ENCODE results near the gene SMG9.

The SMG9 gene

GRCh38 chr19:43754503-43755255, at the start of gene SMG9:
SMG9 (minus strand) TSS chr19:43754962; CDS start chr19:43750741, 4,221 bp downstream.
- FAIRE-seq: no peak

DNA sequence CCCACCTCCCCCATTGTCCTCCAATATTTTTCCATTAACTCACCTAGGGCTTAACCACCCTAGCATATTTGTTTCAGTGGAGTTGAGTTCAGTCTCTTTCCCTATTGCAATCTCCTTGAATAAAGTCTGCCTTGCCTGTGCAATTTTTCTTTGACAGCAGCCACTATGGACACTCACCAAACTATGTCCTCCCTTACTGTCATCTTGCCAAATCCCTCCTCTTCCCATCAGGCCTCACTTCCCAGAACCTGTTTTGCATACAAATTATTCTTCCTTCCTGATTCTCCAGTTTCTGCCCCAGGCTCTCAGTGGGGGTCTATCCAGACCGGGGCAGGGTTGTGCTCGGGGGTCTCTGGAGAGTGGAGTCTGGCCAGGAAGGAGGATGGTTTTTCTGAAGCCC, 49.7 kb upstream of the SMG9 start:
- FAIRE-seq: no peak

DNA sequence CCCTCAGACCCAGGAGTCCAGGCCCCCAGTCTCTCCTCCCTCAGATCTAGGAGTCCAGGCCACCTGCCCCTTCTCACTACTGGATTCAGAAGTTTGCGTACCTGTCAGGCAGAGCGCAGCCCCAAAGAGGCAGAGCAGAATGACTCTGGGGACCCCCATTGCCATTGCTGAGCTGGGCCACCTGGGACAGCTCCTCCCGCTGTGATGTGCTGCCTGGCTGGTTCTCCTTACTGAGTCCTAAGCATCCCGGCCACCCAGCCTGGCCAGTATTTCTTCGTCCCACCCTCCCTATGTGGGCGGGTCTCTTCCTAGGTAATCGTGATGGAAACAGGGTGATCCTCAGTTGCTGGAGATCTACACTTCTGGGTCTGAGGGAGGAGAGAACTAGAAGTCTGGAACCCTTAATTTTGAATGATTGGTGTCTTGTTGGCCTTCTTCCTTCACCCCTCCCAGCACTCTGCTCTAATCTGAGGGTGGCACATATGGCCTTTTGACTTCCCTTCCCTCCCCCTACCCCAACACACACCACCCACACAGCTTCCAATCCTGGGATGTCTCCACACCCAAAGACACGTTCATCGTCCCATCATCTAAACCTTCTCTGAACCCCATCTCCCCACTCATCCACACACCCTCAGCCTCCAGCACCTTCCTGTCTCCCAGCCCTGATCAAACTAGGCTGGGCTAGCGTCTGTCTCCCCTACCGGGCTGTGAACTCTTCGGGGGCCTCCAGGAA, 47.6 kb upstream of the SMG9 start, which contains the start of gene LYPD5:
Gene LYPD5, minus strand, starts transcription at position 232 of the 736 bp plus-strand sequence. Its CDS starts 67 bp downstream, at position 165.
- no peak for FAIRE-seq

DNA sequence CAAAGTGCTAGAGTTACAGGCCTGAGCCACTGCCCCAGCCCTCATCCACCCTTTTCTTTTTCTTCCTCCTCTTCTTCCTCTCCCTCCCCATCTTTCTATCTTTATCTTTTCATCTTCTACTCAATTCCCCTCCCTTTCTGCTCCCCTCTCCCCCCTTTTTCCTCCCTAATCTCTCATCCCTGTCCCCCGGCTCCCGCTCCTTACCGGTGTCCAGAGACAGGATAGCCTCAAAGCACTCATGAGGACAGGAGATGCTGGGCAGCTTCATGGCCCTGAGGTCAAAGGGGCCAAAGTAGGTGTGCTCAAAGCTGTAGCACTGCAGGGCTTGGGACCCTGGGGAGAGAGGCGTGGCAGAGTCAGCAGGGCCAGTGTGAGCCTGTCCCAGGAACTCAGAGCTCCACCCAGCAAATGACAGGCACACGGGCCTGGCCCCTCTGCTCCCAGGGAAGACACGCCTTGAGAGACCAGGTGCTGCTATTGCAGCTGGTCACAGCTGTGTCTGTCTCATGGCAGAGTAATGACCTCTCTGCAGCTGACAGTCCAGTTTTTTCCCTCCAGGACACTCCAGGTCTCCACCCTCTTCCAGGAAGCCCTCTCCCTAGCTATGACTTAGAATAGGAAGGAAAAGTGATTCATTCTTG, 44.9 kb upstream of the SMG9 start:
- no peak for FAIRE-seq

GRCh38 chr19:43798546-43799409, 44.0 kb upstream of the SMG9 start:
- FAIRE-seq: no peak

- no peak for FAIRE-seq
Measured at GRCh38 chr19:43798026-43798545, 43.3 kb upstream of the SMG9 start.

DNA sequence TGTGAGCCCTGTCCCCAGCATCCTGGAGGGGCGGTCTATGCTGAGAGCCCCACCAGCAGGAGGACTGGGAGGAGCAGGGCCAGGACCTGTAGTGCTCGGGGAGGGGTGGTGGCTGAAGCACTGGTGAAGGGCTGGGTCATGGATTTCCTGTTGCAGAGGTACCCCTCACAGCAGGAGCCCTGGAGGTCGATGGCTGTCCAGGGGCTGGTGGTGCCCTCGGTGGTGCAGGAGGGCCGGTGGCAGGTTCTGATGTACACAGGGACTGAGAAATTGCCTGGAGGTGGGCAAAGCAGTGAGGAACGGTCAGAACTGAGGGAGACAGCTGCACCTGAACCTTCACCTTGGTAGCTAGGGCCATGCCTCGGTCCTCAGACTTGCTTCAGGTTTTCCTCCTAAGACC, 42.8 kb upstream of the SMG9 start:
- no peak for FAIRE-seq

- no peak for FAIRE-seq
Measured at GRCh38 chr19:43797118-43797517, 42.4 kb upstream of the SMG9 start.

GRCh38 chr19:43790587-43790986, 35.8 kb upstream of the SMG9 start:
- FAIRE-seq: no peak

GRCh38 chr19:43789029-43789428, 34.3 kb upstream of the SMG9 start:
- FAIRE-seq: no peak

GRCh38 chr19:43786665-43787064, 31.9 kb upstream of the SMG9 start:
- FAIRE-seq: no peak

DNA sequence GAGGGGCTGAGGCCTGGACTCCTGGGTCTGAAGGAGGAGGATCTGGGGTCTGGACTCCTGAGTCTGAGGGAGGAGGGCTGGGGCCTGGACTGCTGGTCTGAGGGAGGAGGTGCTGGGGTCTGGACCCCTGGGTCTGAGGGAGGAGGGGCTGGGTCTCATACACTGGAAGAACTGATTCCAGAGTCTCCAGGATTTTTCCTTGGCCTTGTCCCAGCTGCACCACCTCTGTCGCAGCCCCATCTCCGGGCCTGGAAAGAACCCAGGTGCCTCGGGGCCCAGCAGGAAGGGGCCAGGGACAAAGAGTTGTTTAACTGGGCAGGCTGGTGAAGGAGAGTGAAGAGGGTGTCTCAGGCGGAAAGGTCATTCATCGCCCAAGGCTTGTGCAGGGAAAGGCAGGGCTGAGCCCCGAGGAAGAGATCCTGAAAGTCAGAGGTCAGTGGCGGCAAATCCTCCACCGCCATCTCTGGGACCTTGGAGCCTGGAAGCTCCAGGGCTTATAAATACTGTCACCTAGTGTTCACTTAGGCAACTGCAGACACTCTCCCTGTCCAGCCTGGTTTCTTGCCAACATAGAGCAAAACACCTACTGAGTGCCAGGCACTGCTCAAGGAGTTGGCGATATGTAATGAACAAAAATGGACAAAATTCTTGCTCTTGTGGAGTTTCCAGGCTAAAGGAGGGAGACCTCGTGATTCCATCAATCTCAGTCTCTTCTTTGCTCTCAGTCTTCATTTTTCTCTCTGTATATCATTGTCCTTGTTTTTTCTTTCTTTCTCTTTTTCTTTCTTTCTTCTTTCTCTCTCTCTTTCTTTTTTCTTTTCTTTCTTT, 30.4 kb upstream of the SMG9 start:
- no peak for FAIRE-seq

DNA sequence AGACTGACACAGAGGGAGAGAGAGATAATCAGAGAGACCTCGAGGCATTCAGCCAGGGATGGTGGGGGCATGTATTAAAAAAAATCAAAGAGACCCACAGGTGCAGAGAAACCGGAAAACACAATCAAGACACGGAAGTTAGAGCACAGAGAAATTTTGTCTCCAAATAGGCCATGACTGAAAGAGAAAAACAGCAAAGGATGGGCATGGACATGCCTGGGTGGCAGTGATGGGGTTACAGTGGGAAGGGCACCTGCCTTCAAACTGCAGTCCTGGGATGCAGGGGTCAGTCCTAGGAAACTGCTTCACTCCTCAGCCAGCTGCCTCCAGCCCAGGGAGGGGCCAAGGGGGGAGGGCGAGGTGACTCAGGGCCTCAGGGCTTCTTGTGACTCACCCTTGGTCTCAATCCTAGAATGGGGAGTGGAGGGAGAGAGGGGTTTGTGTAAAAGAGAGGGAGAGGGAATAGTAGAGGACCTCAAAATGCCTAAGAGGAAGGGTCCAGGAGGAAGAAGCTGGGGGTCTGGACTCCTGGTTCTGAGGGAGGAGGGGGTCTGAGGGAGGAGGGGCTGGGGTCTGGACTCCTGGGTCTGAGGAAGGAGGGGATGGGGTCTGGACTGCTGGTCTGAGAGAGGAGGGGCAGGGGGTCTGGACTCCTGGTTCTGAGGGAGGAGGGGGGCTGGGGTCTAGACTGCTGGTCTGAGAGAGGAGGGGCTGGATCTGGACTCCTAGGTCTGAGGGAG, 29.6 kb upstream of the SMG9 start:
- FAIRE-seq: no peak

- no peak for FAIRE-seq
Measured at GRCh38 chr19:43783636-43784035, 28.9 kb upstream of the SMG9 start.

- FAIRE-seq: no peak
Measured at GRCh38 chr19:43782689-43783231, 28.0 kb upstream of the SMG9 start.

- no peak for FAIRE-seq
Measured at GRCh38 chr19:43782311-43782660, 27.5 kb upstream of the SMG9 start.

DNA sequence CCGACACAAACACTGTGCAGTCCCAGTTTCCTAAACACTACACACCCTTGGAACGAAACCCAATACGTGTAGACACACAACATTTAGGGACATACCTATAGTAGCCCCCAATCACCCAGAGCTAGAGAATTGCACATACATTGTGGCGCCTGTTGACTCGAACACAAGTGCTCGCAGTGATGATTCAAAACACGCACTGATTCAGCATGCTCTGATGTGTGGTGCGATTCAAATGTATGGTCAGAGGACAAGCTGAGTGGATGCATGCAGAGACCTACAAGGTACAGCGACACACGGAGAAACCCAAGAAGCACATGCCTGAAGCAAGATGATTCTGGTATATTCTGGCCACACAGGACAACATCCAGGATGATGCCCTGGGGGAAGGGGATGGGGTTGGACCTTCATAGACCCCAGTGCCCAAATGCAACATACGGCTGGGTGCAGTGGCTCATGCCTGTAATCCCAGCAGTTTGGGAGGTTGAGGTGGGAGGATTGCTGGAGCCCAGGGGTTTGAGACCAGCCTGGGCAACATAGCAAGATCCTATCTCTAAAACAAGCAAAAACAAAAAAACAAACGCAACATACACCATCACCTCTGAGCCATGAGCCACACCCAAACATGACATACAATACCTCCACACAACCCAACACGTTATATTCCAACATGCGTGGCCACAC, 27.0 kb upstream of the SMG9 start:
- no peak for FAIRE-seq

DNA sequence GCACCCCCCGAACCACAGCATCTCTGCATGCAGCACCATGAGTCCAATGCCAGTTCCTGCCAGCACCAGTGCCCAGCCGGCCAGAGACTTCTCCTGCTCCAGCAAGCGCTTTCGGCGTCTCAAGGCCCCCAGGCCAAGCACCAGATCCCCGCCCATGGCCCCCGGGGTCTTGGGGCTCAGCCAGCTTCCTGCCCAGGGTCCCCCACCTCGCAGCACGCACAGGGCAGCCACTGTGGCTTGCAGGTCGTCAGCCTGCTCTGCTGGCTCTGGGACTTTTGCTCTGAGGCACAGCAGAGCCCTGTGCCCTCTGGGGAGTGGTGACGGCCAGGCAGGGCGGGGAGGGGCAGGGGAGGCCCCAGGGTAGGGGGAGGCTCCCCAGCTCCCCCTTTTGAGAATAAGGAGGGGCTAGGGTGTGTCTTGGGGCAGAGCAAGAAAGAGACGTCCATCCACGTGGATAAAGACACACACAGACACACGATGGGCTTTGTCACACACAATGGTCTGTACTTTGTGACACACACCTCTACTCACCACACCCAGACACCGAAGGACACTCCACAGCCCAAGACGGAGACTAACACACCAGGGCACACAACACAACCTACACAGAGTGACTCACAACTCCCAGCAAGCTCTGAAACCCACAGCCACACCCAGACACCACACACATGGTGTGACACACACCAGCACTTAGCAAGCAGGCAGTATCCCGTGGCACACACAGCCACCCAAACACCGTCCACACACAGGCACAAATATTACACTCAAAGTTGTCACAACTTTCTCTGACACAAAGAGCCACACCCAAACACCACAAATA, 26.2 kb upstream of the SMG9 start, which contains the start of gene KCNN4:
Gene KCNN4, minus strand, starts transcription at position 268 of the 820 bp plus-strand sequence. Its CDS starts 112 bp downstream, at position 156.
- no peak for FAIRE-seq

DNA sequence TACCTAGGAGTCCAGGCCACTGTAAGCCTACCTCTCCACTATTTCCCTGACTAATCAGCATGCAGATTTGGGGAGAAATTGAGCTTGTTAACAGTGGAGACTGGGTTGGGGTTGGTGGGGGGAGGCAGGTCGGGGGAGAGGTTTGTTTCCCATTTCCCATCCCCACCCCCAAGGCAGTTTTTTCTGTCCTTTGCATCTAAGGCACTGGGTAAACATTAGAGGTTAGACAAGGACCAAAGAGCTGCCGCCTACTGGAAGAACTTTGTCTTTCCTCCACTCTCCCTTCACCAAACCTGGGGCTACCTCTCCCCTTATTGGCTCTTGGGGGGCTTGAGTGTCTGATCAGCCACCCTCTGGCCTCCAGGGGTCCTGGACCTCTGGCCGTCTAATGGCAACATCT, 25.1 kb upstream of the SMG9 start:
- no peak for FAIRE-seq

Data from colon (tissue), 2 donors.